Right atrium auricular region (tissue), 2 donors: Measurements from ENCODE around the gene KCNQ1. TPM values are rescaled to one million over a fixed set of nuclear protein-coding genes. Genes with fewer than 3 reads are reported as not detected.
A peak's percentile ranks its signal among the peaks of the same experiment; 100 is the strongest.

Source experiments
- DNase-seq: peaks from one replicate; pipeline ENCODE4 v3.0.0-alpha.2; 2019; ENCODE audit warnings: low spot score
- H3K27ac ChIP-seq, 2 donors: fragments of 200-600 bp; sonication (generic); 1 replicate in 1 of 2; 2 replicates in 1 of 2; pipeline ENCODE4 v1.5.1; 2016 to 2019
- H3K27me3 ChIP-seq, 2 donors: fragments of 200-600 bp; sonication (generic); one replicate each; pipeline versions ENCODE4 v1.5.1 to v1.6.0; 2017 to 2019
- H3K36me3 ChIP-seq: fragments of 200-600 bp; sonication (generic); one replicate; pipeline ENCODE4 v1.5.1; 2016
- H3K4me1 ChIP-seq, 2 donors: fragments of 200-600 bp; sonication (generic); one replicate each; pipeline versions ENCODE4 v1.5.1 to v1.6.0; 2017 to 2019
- H3K4me3 ChIP-seq, 2 donors: fragments of 200-600 bp; sonication (generic); 1 replicate in 1 of 2; 2 replicates in 1 of 2; pipeline ENCODE4 v1.5.1; 2017 to 2019; ENCODE audit warnings: mild to moderate bottlenecking in 1 of 2, moderate library complexity in 1 of 2
- H3K9me3 ChIP-seq, 2 donors: fragments of 200-600 bp; sonication (generic); one replicate each; pipeline ENCODE4 v1.5.1; 2019
- total RNA-seq, 2 donors: library from RNA; depleted of rRNA; stranded (reverse); fragments of >200 nt; gene quantifications; one replicate each; pipeline ENCODE4 v1.1.0, GENCODE V29; 2016
- TF ChIP-seq, protein P1 (sequence below), 2 donors: fragments of 200-600 bp; sonication (generic); IDR thresholded peaks; one replicate each; pipeline ENCODE4 v1.5.1; 2019; ENCODE audit warnings: antibody characterized with exemption in 2 of 2

Gene KCNQ1
- total RNA-seq, 2 donors from 2014 or later, result 12.7 to 25.1 TPM

DNA sequence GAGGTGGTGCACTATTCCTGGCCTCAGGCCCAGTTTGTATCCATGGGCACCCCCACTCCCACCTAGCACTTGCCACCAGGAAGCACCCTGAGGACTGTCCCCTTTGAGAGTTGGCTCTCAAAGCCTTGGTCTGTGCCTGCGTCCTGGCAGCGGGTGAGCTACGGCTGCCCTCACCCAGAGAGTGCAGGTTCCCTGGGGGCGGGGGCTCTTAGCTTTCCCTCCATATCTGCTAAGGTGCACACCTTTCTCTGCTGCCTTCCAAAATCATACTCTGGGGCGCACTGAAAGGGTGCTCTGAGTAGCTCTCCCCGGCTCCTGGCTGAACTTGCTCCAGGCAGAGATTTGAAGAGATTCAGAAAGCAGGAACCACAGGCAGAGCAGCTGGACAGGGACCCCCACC is 7.1 kb downstream of the KCNQ1 start:
- no peak overlapping the region for H3K4me3 ChIP-seq
- no peak overlapping the region for H3K27ac ChIP-seq
- H3K9me3 ChIP-seq, result no peaks in the 10 kb centered on the region
- DNase-seq, result no peak
- TF ChIP-seq, protein P1, sequence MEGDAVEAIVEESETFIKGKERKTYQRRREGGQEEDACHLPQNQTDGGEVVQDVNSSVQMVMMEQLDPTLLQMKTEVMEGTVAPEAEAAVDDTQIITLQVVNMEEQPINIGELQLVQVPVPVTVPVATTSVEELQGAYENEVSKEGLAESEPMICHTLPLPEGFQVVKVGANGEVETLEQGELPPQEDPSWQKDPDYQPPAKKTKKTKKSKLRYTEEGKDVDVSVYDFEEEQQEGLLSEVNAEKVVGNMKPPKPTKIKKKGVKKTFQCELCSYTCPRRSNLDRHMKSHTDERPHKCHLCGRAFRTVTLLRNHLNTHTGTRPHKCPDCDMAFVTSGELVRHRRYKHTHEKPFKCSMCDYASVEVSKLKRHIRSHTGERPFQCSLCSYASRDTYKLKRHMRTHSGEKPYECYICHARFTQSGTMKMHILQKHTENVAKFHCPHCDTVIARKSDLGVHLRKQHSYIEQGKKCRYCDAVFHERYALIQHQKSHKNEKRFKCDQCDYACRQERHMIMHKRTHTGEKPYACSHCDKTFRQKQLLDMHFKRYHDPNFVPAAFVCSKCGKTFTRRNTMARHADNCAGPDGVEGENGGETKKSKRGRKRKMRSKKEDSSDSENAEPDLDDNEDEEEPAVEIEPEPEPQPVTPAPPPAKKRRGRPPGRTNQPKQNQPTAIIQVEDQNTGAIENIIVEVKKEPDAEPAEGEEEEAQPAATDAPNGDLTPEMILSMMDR (IDR thresholded peaks at IDR 0.05), result no peak
- no peaks in the 10 kb centered on the region for H3K27me3 ChIP-seq
- peaks cover 0 to 26% of the 10 kb centered on the region in 2 donors for H3K4me1 ChIP-seq
- H3K36me3 ChIP-seq, result no peaks in the 10 kb centered on the region

DNA sequence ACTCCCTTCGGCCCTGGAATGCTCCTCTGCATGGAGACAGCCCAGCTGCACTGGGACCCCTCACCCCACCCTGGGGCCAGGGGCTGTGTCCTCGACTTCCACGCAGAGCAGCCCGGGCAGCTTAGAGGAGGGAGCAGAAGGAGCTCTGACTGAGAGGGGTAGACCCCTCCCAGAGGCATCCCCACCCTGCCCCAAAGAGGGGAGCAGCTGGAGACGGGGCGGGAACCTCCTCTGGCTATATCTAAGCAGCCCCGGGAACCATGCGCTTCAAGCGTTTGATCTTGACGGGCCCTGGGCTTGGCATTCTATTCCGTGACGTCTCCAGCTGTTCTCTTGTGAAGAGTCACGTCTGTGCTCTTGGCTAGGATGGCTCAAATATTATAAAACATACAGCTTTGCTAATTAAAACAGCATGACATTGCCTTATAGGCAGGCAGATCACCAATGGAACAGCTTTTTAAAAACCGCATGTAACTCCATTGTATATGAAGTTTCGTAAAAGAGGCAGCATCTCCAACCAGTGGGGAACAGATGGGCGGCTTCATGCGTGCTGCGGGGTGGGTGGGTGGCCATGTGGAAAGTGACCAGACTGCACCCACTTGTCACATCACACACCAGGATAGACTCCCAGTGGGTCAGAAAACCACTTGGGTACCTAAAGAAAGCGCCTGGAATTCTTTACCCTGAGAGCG is 7.7 kb downstream of the KCNQ1 start:
- Histone ChIP-seq H3K4me3 (no peak overlapping the region), H3K27ac (no peak overlapping the region), H3K9me3 (no peaks in the 10 kb centered on the region), H3K4me1 (peaks cover 0 to 20% of the 10 kb centered on the region in 2 donors), H3K27me3 (no peaks in the 10 kb centered on the region), H3K36me3 (no peaks in the 10 kb centered on the region)
- TF ChIP-seq, protein P1 (IDR thresholded peaks at IDR 0.05), result no peak
- DNase-seq, result no peak

DNA sequence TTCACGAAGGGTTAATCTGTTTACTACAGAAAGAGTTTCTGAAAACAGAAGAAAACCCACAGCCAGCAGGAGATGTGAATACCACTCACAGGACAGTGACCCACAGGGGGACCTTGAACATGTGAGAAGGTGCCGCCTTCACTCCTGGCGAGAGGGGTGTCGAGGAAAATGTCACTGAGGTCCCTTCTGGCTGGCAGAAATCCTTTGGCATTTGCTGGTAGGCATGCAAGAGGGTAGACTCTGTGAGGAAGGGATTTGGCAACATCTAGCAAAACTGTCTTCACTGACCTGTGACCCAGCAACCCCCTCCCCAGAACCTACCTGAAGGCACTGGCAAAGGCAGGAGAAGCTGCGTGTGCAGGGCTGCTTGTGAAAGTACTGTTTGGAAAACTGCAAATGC is 8.6 kb downstream of the KCNQ1 start:
- DNase-seq, result no peak
- H3K9me3 ChIP-seq, result no peaks in the 10 kb centered on the region
- no peak overlapping the region for H3K27ac ChIP-seq
- TF ChIP-seq, protein P1 (IDR thresholded peaks at IDR 0.05), result no peak
- H3K4me1 ChIP-seq, result peaks cover 0 to 12% of the 10 kb centered on the region in 2 donors
- no peaks in the 10 kb centered on the region for H3K27me3 ChIP-seq
- H3K4me3 ChIP-seq, result no peak overlapping the region
- H3K36me3 ChIP-seq, result no peaks in the 10 kb centered on the region

DNA sequence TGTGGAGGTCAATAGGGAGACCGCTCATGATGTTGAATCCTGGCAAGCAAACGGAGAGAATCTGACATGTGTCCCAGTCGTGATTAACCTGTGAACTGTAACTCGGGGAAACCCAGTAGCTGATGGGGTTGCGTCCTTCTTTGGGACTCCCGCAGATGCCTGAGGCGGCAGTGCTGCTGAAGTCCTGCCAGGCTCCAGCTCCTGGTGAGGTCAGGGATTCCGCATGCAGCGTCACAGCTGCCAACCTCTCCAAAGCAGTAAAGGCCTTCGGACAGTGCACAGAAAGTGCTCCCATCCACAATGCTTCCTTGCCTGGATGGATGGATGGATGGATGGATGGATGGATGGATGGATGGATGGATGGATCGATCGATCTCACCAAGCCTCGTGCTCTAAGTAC is 13.5 kb downstream of the KCNQ1 start:
- Histone ChIP-seq H3K9me3 (no peaks in the 10 kb centered on the region), H3K4me3 (no peak overlapping the region), H3K27me3 (no peaks in the 10 kb centered on the region), H3K27ac (peak overlapping the region in 1 of 2 donors; percentile 85), H3K4me1 (peaks cover 0 to 49% of the 10 kb centered on the region in 2 donors), H3K36me3 (no peaks in the 10 kb centered on the region)
- DNase-seq, result no peak
- TF ChIP-seq, protein P1 (IDR thresholded peaks at IDR 0.05), result no peak

DNA sequence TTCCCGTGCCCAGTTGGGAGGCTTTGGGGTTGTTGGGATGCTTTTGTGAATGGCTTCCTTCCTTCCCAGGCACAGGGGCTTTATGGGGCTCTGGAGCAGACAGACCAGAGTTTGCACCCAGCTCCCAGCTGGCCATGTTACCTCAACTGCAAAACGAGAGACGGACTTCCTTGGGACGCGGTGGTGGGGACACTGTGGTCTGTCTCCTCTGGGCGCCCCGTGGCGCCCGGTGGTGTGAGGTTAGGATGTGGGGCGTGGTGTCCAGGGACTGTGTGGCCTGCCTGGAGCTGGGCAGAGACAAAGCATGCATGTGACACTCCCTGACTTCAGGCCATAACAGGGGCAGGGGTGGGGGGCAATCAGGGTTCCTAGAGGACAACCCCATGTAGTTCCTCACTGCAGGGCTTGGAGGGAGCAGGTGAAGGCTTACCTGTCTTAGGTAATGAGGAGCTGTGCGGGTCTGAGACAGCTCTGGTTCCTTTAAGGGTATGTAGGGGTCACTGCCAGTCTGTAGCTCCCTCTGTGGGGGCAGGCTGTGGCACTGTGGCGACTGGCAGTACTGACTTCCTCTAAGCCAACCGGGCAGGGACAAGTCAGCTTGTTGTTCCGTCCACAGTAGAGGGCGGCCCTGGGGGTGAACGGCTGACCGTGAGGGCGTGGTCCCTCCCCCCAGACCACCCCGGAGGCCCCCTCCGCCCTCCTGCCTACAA is 14.4 kb downstream of the KCNQ1 start:
- TF ChIP-seq, protein P1 (IDR thresholded peaks at IDR 0.05), result no peak
- Histone ChIP-seq H3K27me3 (no peaks in the 10 kb centered on the region), H3K9me3 (no peaks in the 10 kb centered on the region), H3K27ac (peak overlapping the region; percentile 85 to 96), H3K4me1 (peaks cover 0 to 56% of the 10 kb centered on the region in 2 donors), H3K36me3 (no peaks in the 10 kb centered on the region), H3K4me3 (no peak overlapping the region)
- DNase-seq, result no peak
